ENCODE data around the gene GRIA3. TPM values are rescaled to one million over a fixed set of nuclear protein-coding genes. Genes with fewer than 3 reads are reported as not detected.

The GRIA3 gene
- total RNA-seq, 1 donor from 2014 or later: not detected

DNA sequence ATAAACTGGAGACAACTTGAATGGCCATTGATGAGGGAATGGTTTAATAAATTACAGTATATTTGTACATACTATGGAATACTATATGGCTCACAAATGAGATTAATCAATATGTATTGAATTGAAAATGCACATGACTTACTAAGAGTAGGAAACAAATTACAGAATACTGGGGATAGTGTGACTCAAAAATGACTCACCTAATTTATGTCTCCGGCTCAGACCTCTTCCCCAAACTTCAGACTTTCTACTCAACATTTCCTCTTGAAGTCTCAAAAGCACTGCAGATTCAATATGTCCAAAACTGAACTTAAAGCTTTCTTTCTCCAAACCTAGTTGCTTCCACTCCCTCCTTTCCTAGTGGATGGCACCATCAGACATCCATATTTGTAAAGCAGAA lies 28.8 kb upstream of the GRIA3 start:
- no peak overlapping the region for H3K27ac ChIP-seq
- no peaks in the 10 kb centered on the region for H3K4me1 ChIP-seq
- no peaks in the 10 kb centered on the region for H3K9me3 ChIP-seq
- TF ChIP-seq, protein P1, sequence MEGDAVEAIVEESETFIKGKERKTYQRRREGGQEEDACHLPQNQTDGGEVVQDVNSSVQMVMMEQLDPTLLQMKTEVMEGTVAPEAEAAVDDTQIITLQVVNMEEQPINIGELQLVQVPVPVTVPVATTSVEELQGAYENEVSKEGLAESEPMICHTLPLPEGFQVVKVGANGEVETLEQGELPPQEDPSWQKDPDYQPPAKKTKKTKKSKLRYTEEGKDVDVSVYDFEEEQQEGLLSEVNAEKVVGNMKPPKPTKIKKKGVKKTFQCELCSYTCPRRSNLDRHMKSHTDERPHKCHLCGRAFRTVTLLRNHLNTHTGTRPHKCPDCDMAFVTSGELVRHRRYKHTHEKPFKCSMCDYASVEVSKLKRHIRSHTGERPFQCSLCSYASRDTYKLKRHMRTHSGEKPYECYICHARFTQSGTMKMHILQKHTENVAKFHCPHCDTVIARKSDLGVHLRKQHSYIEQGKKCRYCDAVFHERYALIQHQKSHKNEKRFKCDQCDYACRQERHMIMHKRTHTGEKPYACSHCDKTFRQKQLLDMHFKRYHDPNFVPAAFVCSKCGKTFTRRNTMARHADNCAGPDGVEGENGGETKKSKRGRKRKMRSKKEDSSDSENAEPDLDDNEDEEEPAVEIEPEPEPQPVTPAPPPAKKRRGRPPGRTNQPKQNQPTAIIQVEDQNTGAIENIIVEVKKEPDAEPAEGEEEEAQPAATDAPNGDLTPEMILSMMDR (IDR thresholded peaks at IDR 0.05): no peak
- DNase-seq (no peak), ATAC-seq (no peak)
- H3K36me3 ChIP-seq: no peaks in the 10 kb centered on the region
- H3K27me3 ChIP-seq: no peaks in the 10 kb centered on the region
- H3K4me3 ChIP-seq: no peak overlapping the region
- intact Hi-C loops (cut with DNase I): no loop called here

DNA sequence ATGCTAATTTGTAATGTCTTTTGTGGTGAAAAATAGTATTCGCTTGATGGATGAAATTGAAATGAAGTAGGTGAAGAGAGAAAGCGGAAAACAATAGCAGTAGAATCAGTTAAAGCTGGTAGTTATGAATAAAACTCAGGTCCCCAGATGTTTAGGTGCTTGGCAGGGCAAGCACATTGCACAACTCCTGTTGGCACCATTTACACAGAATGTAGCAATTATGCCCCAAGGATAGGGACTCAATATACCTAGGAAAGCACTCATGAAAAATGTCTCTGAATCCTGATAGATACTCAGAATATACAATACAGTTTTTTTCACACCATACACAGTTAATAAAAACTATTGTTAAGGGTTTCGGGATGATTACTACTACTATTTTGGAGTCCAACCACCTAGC lies 26.5 kb upstream of the GRIA3 start:
- ATAC-seq: no peak
- Histone ChIP-seq H3K27ac (no peak overlapping the region), H3K4me1 (no peaks in the 10 kb centered on the region), H3K9me3 (no peaks in the 10 kb centered on the region), H3K36me3 (no peaks in the 10 kb centered on the region), H3K27me3 (no peaks in the 10 kb centered on the region), H3K4me3 (no peak overlapping the region)
- TF ChIP-seq, protein P1 (IDR thresholded peaks at IDR 0.05): no peak
- no peak for DNase-seq
- intact Hi-C loops (cut with DNase I): no loop called here

GRCh38 chrX:123159403-123159802 lies 24.7 kb upstream of the GRIA3 start:
- TF ChIP-seq, protein P1 (IDR thresholded peaks at IDR 0.05): no peak
- H3K4me1 ChIP-seq: no peaks in the 10 kb centered on the region
- no peaks in the 10 kb centered on the region for H3K36me3 ChIP-seq
- H3K27ac ChIP-seq: no peak overlapping the region
- intact Hi-C loops (cut with DNase I): no loop called here
- H3K27me3 ChIP-seq: no peaks in the 10 kb centered on the region
- no peak for ATAC-seq
- DNase-seq: no peak
- no peak overlapping the region for H3K4me3 ChIP-seq
- no peaks in the 10 kb centered on the region for H3K9me3 ChIP-seq

- ATAC-seq (no peak), DNase-seq (no peak)
- Histone ChIP-seq H3K36me3 (no peaks in the 10 kb centered on the region), H3K27me3 (no peaks in the 10 kb centered on the region), H3K9me3 (no peaks in the 10 kb centered on the region), H3K4me1 (no peaks in the 10 kb centered on the region), H3K4me3 (no peak overlapping the region), H3K27ac (no peak overlapping the region)
- TF ChIP-seq, protein P1 (IDR thresholded peaks at IDR 0.05): no peak
- intact Hi-C loops (cut with DNase I): no loop called here
These were observed 16.5 kb upstream of the GRIA3 start for GRCh38 chrX:123167621-123168020.

- Histone ChIP-seq H3K27me3 (no peaks in the 10 kb centered on the region), H3K4me3 (no peak overlapping the region), H3K27ac (no peak overlapping the region), H3K9me3 (no peaks in the 10 kb centered on the region), H3K4me1 (no peaks in the 10 kb centered on the region), H3K36me3 (no peaks in the 10 kb centered on the region)
- no peak for DNase-seq
- intact Hi-C loops (cut with DNase I): no loop called here
- no peak for ATAC-seq
- TF ChIP-seq, protein P1 (IDR thresholded peaks at IDR 0.05): no peak
These were observed 14.7 kb upstream of the GRIA3 start for GRCh38 chrX:123169247-123169901.

- DNase-seq (no peak), ATAC-seq (no peak)
- intact Hi-C loops (cut with DNase I): no loop called here
- no peaks in the 10 kb centered on the region for H3K9me3 ChIP-seq
- no peaks in the 10 kb centered on the region for H3K27me3 ChIP-seq
- H3K36me3 ChIP-seq: no peaks in the 10 kb centered on the region
- no peak overlapping the region for H3K27ac ChIP-seq
- no peak overlapping the region for H3K4me3 ChIP-seq
- no peaks in the 10 kb centered on the region for H3K4me1 ChIP-seq
- TF ChIP-seq, protein P1 (IDR thresholded peaks at IDR 0.05): no peak
These were observed 13.5 kb upstream of the GRIA3 start for GRCh38 chrX:123170546-123170945.

All from upper lobe of right lung (tissue), 1 donor.